ENCODE data around the gene FHAD1.

DNA sequence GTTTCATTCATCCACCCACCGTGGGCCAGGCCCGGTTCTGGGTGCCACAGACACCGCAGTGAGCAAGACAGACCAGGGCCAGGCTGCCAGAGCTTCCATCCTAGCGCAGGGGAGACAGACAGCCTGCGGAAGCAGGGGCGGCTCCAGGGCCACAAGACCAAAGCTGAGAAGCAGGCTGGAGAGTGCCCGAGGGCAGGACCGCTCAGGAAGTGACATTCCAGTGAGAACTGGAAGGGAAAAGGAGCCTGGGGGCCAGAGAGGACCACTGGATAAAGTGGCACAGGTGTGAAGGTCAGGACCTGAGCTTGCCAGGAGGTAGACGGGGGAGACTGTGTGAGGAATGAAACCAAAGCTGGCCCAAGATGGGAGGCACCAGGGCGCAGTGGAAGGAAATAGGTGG, 103.1 kb downstream of the FHAD1 start:
- TF ChIP-seq, protein P1, sequence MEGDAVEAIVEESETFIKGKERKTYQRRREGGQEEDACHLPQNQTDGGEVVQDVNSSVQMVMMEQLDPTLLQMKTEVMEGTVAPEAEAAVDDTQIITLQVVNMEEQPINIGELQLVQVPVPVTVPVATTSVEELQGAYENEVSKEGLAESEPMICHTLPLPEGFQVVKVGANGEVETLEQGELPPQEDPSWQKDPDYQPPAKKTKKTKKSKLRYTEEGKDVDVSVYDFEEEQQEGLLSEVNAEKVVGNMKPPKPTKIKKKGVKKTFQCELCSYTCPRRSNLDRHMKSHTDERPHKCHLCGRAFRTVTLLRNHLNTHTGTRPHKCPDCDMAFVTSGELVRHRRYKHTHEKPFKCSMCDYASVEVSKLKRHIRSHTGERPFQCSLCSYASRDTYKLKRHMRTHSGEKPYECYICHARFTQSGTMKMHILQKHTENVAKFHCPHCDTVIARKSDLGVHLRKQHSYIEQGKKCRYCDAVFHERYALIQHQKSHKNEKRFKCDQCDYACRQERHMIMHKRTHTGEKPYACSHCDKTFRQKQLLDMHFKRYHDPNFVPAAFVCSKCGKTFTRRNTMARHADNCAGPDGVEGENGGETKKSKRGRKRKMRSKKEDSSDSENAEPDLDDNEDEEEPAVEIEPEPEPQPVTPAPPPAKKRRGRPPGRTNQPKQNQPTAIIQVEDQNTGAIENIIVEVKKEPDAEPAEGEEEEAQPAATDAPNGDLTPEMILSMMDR (IDR thresholded peaks at IDR 0.05) = no peak
- TF ChIP-seq POLR2AphosphoS5 (IDR thresholded peaks at IDR 0.05) = no peak
- no peak for TF ChIP-seq POLR2A (IDR thresholded peaks at IDR 0.05)

All from prostate gland (tissue), 2 donors.